PC-9 (cell line): ENCODE data around the gene SCAF1. TPM values are rescaled to one million over a fixed set of nuclear protein-coding genes. Genes with fewer than 3 reads are reported as not detected.

Experiments
- BruUV-seq: library from RNA; stranded (reverse); fragments of 400-500 nt; replicated peaks from 2 replicates; lab custom pipeline; 2021; lab: Mats Ljungman, UMichigan
- CTCF ChIA-PET: fragments of 300-600 bp; sonication (Branson Sonifier 250); formaldehyde crosslinking; loops from one replicate; lab custom pipeline; 2022; ENCODE audit warnings: antibody characterized with exemption; lab: Charles Lee
- POLR2A ChIA-PET: fragments of 300-600 bp; sonication (Branson Sonifier 250); formaldehyde crosslinking; loops from one replicate; lab custom pipeline; 2022; ENCODE audit warnings: antibody characterized with exemption; ENCODE audit not compliant: unreplicated experiment; lab: Charles Lee
- DNase-seq, 2 experiments: peaks; one replicate each; pipeline versions ENCODE4 v3.0.0 to v3.0.0-alpha.2; 2015 to 2022; ENCODE audit warnings: mixed read lengths in 1 of 2
- H2AFZ ChIP-seq: fragments of 200-600 bp; sonication (generic); 2 replicates; pipeline ENCODE4 v1.8.1; 2017; ENCODE audit warnings: antibody characterized with exemption
- H3F3A ChIP-seq: fragments of 200-600 bp; sonication (generic); 2 replicates; pipeline ENCODE4 v1.8.1; 2017; ENCODE audit warnings: antibody characterized with exemption, mild to moderate bottlenecking, low read depth; ENCODE audit not compliant: insufficient read depth
- H3K27ac ChIP-seq: fragments of 200-600 bp; sonication (generic); 2 replicates; pipeline ENCODE4 v1.6.1; 2016; ENCODE audit warnings: mixed run types
- H3K27me3 ChIP-seq: fragments of 200-600 bp; sonication (generic); 2 replicates; pipeline ENCODE4 v1.6.1; 2016; ENCODE audit warnings: low read depth, mixed run types; ENCODE audit not compliant: insufficient read depth
- H3K36me3 ChIP-seq: fragments of 200-600 bp; sonication (generic); 2 replicates; pipeline ENCODE4 v1.6.1; 2016; ENCODE audit warnings: low read depth, mixed run types
- H3K4me1 ChIP-seq: fragments of 200-600 bp; sonication (generic); replicated peaks from 2 replicates; pipeline ENCODE4 v1.6.1; 2016; ENCODE audit warnings: mixed run types; ENCODE audit not compliant: insufficient read depth
- H3K4me2 ChIP-seq: fragments of 200-600 bp; sonication (generic); 2 replicates; pipeline ENCODE4 v1.6.1; 2017; ENCODE audit warnings: mixed run types
- H3K4me3 ChIP-seq: fragments of 200-600 bp; sonication (generic); 2 replicates; pipeline ENCODE4 v1.6.1; 2016; ENCODE audit warnings: mixed run types
- H3K79me2 ChIP-seq: fragments of 200-600 bp; sonication (generic); 2 replicates; pipeline ENCODE4 v1.6.1; 2017; ENCODE audit warnings: low read depth, mixed run types
- H3K9me2 ChIP-seq: fragments of 200-600 bp; sonication (generic); 2 replicates; pipeline ENCODE4 v1.8.1; 2017; ENCODE audit warnings: mild to moderate bottlenecking; ENCODE audit not compliant: insufficient read depth
- H3K9me3 ChIP-seq: fragments of 200-600 bp; sonication (generic); 2 replicates; pipeline ENCODE4 v1.8.1; 2016; ENCODE audit warnings: low read depth; ENCODE audit not compliant: insufficient read depth
- H4K20me1 ChIP-seq: fragments of 200-600 bp; sonication (generic); 2 replicates; pipeline ENCODE4 v1.8.1; 2017; ENCODE audit not compliant: insufficient read depth
- CTCF ChIP-seq: fragments of 200-600 bp; sonication (generic); conservative IDR thresholded peaks from 2 replicates; pipeline ENCODE4 v1.6.1; 2017; ENCODE audit warnings: mixed run types, antibody characterized with exemption, mild to moderate bottlenecking, moderate library complexity
- EZH2 ChIP-seq: fragments of 200-600 bp; sonication (generic); IDR thresholded peaks from 2 replicates; pipeline ENCODE4 v1.8.0; 2017; ENCODE audit warnings: antibody characterized with exemption, low read depth
- intact Hi-C: fragments of 100-400 bp; cut with micrococcal nuclease; formaldehyde crosslinking; loops from one replicate; pipeline ENCODE4 v1.10.0; 2022; ENCODE audit not compliant: unreplicated experiment
- total RNA-seq: library from RNA; stranded (reverse); gene quantifications from 2 replicates; pipeline ENCODE4 v1.2.3, GENCODE V29; 2021

Gene SCAF1
- total RNA-seq, 1 experiment from 2014 or later = 91.3 TPM

GRCh38 chr19:49680421-49681351, 38.7 kb downstream of the SCAF1 start:
- H3K27me3 ChIP-seq = no peaks in the 10 kb centered on the region
- peaks cover 42% of the 10 kb centered on the region for H3K36me3 ChIP-seq
- no peaks in the 10 kb centered on the region for H3K9me3 ChIP-seq
- ChIA-PET POLR2A (no interaction called here), CTCF (interaction anchor here (0.6 kb wide), 2 partner anchors 49 to 178 kb away, joined by 4 to 10 read pairs; no protein-coding TSS in a partner anchor)
- H2AFZ ChIP-seq = no peak overlapping the region
- peaks cover 80% of the 10 kb centered on the region for H4K20me1 ChIP-seq
- H3K4me1 ChIP-seq = peaks cover 21% of the 10 kb centered on the region
- peak; percentile 64 to 85 for DNase-seq
- BruUV-seq = no TSS peak
- H3K4me2 ChIP-seq = peak overlapping the region; percentile 97; the same call in 1 of the 2 replicates
- H3F3A ChIP-seq = peaks cover 67% of the 10 kb centered on the region
- no peaks in the 10 kb centered on the region for H3K9me2 ChIP-seq
- intact Hi-C loops = no loop called here
- no peak overlapping the region for H3K27ac ChIP-seq
- TF ChIP-seq EZH2 = no peak
- peak; percentile 99 for TF ChIP-seq CTCF
- peaks cover 76% of the 10 kb centered on the region for H3K79me2 ChIP-seq
- H3K4me3 ChIP-seq = no peak overlapping the region

- TF ChIP-seq CTCF = no peak
- no peak for TF ChIP-seq EZH2
- Histone ChIP-seq H3K4me3 (no peak overlapping the region), H3K4me2 (no peak overlapping the region), H4K20me1 (peaks cover 89% of the 10 kb centered on the region), H3K9me2 (no peaks in the 10 kb centered on the region), H3K4me1 (peaks cover 21% of the 10 kb centered on the region), H3K27ac (no peak overlapping the region), H3K27me3 (no peaks in the 10 kb centered on the region), H3K9me3 (no peaks in the 10 kb centered on the region), H3K36me3 (peaks cover 48% of the 10 kb centered on the region), H2AFZ (no peak overlapping the region), H3F3A (peaks cover 67% of the 10 kb centered on the region), H3K79me2 (peaks cover 76% of the 10 kb centered on the region)
- ChIA-PET POLR2A (no interaction called here), CTCF (no interaction called here)
- BruUV-seq = no TSS peak
- no peak for DNase-seq
- intact Hi-C loops = no loop called here
Measured at GRCh38 chr19:49681830-49682229, 39.8 kb downstream of the SCAF1 start.

- H3K27me3 ChIP-seq = no peaks in the 10 kb centered on the region
- no peaks in the 10 kb centered on the region for H3K9me2 ChIP-seq
- DNase-seq = no peak
- TF ChIP-seq CTCF = no peak
- TF ChIP-seq EZH2 = no peak
- no peak overlapping the region for H3K27ac ChIP-seq
- POLR2A ChIA-PET = no interaction called here
- H3K4me3 ChIP-seq = no peak overlapping the region
- BruUV-seq = no TSS peak
- intact Hi-C loops = no loop called here
- peaks cover 69% of the 10 kb centered on the region for H3F3A ChIP-seq
- peaks cover 48% of the 10 kb centered on the region for H3K36me3 ChIP-seq
- H4K20me1 ChIP-seq = peaks cover 93% of the 10 kb centered on the region
- H3K4me1 ChIP-seq = peaks cover 21% of the 10 kb centered on the region
- no peak overlapping the region for H3K4me2 ChIP-seq
- no peak overlapping the region for H2AFZ ChIP-seq
- CTCF ChIA-PET = no interaction called here
- H3K9me3 ChIP-seq = no peaks in the 10 kb centered on the region
- H3K79me2 ChIP-seq = peaks cover 74% of the 10 kb centered on the region
Measured at GRCh38 chr19:49682274-49682673, 40.3 kb downstream of the SCAF1 start.
